HEK293 (cell line): ENCODE data around the gene STX4.

ENCODE experiments used
- CTCF ChIA-PET: fragments of 350-600 bp; formaldehyde crosslinking; extraction: SDS; loops from one replicate; lab custom pipeline; 2021; ENCODE audit warnings: antibody characterized with exemption; lab: Yijun Ruan, JAX
- POLR2A ChIA-PET: fragments of 300-600 bp; formaldehyde crosslinking; extraction: SDS; loops from one replicate; lab custom pipeline; 2020; ENCODE audit warnings: antibody characterized with exemption, inconsistent platforms; lab: Yijun Ruan, JAX
- H3K27ac ChIP-seq: fragments of 200-500 bp; sonication (Bioruptor generic); 2 replicates; pipeline ENCODE4 v1.5.1; 2014; ENCODE audit warnings: low read depth, low read length, control low read depth, inconsistent platforms; ENCODE audit errors: extremely low read depth
- H3K36me3 ChIP-seq, 2 experiments: fragments of 200-500 bp in 1 of 2; sonication (Bioruptor generic) in 1 of 2; 1 replicate in 1 of 2; 2 replicates in 1 of 2; pipeline ENCODE4 v1.5.1; 2014 to 2017; ENCODE audit warnings: inconsistent platforms in 2 of 2, low read length in 2 of 2; ENCODE audit not compliant: control insufficient read depth in 2 of 2, insufficient read depth in 1 of 2
- H3K4me1 ChIP-seq: fragments of 200-500 bp; sonication (Bioruptor generic); 2 replicates; pipeline ENCODE4 v1.5.1; 2014; ENCODE audit warnings: mild to moderate bottlenecking, low read length, inconsistent platforms; ENCODE audit not compliant: control insufficient read depth, insufficient read depth
- H3K4me3 ChIP-seq: 2 replicates; pipeline ENCODE4 v1.5.1; 2011; ENCODE audit warnings: low read depth, mild to moderate bottlenecking, control low read depth, low read length, moderate library complexity
- H3K9me3 ChIP-seq: fragments of 200-500 bp; sonication (Bioruptor generic); 2 replicates; pipeline ENCODE4 v1.5.1; 2014; ENCODE audit warnings: low read depth, low read length, inconsistent platforms; ENCODE audit not compliant: control insufficient read depth, insufficient read depth
- KLF8 ChIP-seq: fragments of 450-650 bp; formaldehyde crosslinking; IDR thresholded peaks from 2 replicates; pipeline ENCODE4 v1.5.1; 2016; ENCODE audit warnings: missing biosample characterization, missing genetic modification characterization
- REST ChIP-seq: fragments of 450-650 bp; formaldehyde crosslinking; IDR thresholded peaks from 2 replicates; pipeline ENCODE4 v1.5.1; 2016; ENCODE audit warnings: missing biosample characterization, missing genetic modification characterization
- SCRT1 ChIP-seq: fragments of 450-650 bp; formaldehyde crosslinking; IDR thresholded peaks from 2 replicates; pipeline ENCODE4 v1.5.1; 2016; ENCODE audit warnings: missing biosample characterization, missing genetic modification characterization, borderline replicate concordance
- SCRT2 ChIP-seq: fragments of 450-650 bp; formaldehyde crosslinking; IDR thresholded peaks from 2 replicates; pipeline ENCODE4 v1.5.1; 2016; ENCODE audit warnings: missing biosample characterization, missing genetic modification characterization
- ZBTB20 ChIP-seq: fragments of 450-650 bp; formaldehyde crosslinking; IDR thresholded peaks from 2 replicates; pipeline ENCODE4 v1.5.1; 2016; ENCODE audit warnings: missing biosample characterization, missing genetic modification characterization
- ZBTB44 ChIP-seq: fragments of 450-650 bp; IDR thresholded peaks from 2 replicates; pipeline ENCODE4 v1.5.1; 2018; ENCODE audit warnings: missing biosample characterization, mild to moderate bottlenecking, missing genetic modification characterization
- ZBTB48 ChIP-seq: fragments of 450-650 bp; formaldehyde crosslinking; IDR thresholded peaks from 2 replicates; pipeline ENCODE4 v1.5.1; 2016; ENCODE audit warnings: missing biosample characterization, missing genetic modification characterization
- ZNF341 ChIP-seq: fragments of 450-650 bp; formaldehyde crosslinking; IDR thresholded peaks from 2 replicates; pipeline ENCODE4; 2016; ENCODE audit warnings: low read depth, missing biosample characterization, missing genetic modification characterization
- ZNF354C ChIP-seq: fragments of 450-650 bp; formaldehyde crosslinking; IDR thresholded peaks from 2 replicates; pipeline ENCODE4 v1.5.1; 2016; ENCODE audit warnings: missing biosample characterization, missing genetic modification characterization, low read depth, borderline replicate concordance
- ZNF37A ChIP-seq: fragments of 450-650 bp; IDR thresholded peaks from 2 replicates; pipeline ENCODE4 v1.5.1; 2018; ENCODE audit warnings: missing biosample characterization, missing genetic modification characterization
- ZNF560 ChIP-seq: fragments of 450-650 bp; formaldehyde crosslinking; IDR thresholded peaks from 2 replicates; pipeline ENCODE4 v1.5.1; 2017; ENCODE audit warnings: missing biosample characterization, missing genetic modification characterization, borderline replicate concordance
- ZNF626 ChIP-seq: fragments of 450-650 bp; sonication (Bioruptor Pico); formaldehyde crosslinking; IDR thresholded peaks from 2 replicates; pipeline ENCODE4 v1.5.1; 2018; ENCODE audit warnings: missing biosample characterization, missing genetic modification characterization, inconsistent platforms
- ZSCAN30 ChIP-seq: fragments of 450-650 bp; IDR thresholded peaks from 2 replicates; pipeline ENCODE4 v1.5.1; 2018; ENCODE audit warnings: missing biosample characterization, mild to moderate bottlenecking, missing genetic modification characterization, moderate library complexity
- TF ChIP-seq, protein P1 (sequence below): fragments of 450-650 bp; formaldehyde crosslinking; IDR thresholded peaks from 2 replicates; pipeline ENCODE4; 2016; ENCODE audit warnings: missing biosample characterization, missing genetic modification characterization

The STX4 gene

DNA sequence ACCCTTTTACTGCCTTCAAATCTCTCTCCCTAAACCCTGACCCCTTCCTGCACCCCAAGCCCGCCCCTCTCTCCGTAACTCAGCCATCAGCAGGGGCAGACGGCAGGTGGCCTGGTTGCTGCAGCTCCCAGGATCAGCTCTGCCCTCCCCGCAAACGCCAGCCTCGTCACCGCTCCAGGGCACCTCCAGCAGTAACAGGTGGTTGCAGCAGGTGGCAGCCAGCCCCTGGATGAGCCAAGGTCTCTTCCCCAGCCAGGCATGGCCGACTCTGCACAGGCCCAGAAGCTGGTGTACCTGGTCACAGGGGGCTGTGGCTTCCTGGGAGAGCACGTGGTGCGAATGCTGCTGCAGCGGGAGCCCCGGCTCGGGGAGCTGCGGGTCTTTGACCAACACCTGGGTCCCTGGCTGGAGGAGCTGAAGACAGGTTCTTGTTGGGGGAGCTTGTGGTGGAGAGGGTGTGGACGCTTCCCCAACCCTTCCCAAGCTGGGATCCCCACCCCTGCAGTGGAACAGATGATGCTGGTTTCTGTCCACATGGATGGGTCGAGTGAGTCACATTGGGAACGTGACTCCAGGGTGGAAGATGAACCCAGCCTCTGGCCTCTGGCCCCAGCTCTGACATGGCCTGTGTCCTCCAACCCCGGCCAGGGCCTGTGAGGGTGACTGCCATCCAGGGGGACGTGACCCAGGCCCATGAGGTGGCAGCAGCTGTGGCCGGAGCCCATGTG lies 47.8 kb upstream of the STX4 start:
- Histone ChIP-seq H3K36me3 (peaks cover 0 to 66% of the 10 kb centered on the region in 2 experiments; a peak in 2 of 3 replicates), H3K9me3 (no peaks in the 10 kb centered on the region), H3K4me1 (no peaks in the 10 kb centered on the region), H3K27ac (no peak overlapping the region), H3K4me3 (no peak overlapping the region)
- TF ChIP-seq ZNF37A (no peak), SCRT2 (tag by site-specific recombination) (peak; percentile 100), ZBTB20 (no peak), REST (tag by site-specific recombination) (no peak), ZBTB48 (peak; percentile 57), SCRT1 (tag by site-specific recombination) (peak; percentile 100), ZNF341 (peak; percentile 33)
- ChIA-PET CTCF (interaction anchor here (0.6 to 4.2 kb wide), 49 partner anchors 9 to 1182 kb away, joined by 3 to 25 read pairs (median 4); partner anchors contain the start of genes ARMC5, KAT8, MVP and ZNF646), POLR2A (interaction anchor here (0.9 to 2.9 kb wide), 8 partner anchors 12 to 195 kb away, joined by 3 to 13 read pairs (median 4); partner anchors contain the start of genes FUS, ZNF646 and ZNF668)

- POLR2A ChIA-PET = interaction anchor here (1.3 kb wide), 1 partner anchor 11 kb away, joined by 5 read pairs; no protein-coding TSS in a partner anchor
- no peak overlapping the region for H3K27ac ChIP-seq
- H3K4me1 ChIP-seq = no peaks in the 10 kb centered on the region
- CTCF ChIA-PET = interaction anchor here (0.6 to 3.1 kb wide), 27 partner anchors 8 to 1183 kb away, joined by 3 to 23 read pairs (median 4); partner anchors contain the start of genes ZNF646, ZNF668 and ZNF843
- no peaks in the 10 kb centered on the region for H3K9me3 ChIP-seq
- no peak overlapping the region for H3K4me3 ChIP-seq
- no peak for TF ChIP-seq KLF8 (tag by site-specific recombination)
- TF ChIP-seq ZNF560 (tag by site-specific recombination) = no peak
- TF ChIP-seq ZNF354C (tag by site-specific recombination) = no peak
- TF ChIP-seq, protein P1, sequence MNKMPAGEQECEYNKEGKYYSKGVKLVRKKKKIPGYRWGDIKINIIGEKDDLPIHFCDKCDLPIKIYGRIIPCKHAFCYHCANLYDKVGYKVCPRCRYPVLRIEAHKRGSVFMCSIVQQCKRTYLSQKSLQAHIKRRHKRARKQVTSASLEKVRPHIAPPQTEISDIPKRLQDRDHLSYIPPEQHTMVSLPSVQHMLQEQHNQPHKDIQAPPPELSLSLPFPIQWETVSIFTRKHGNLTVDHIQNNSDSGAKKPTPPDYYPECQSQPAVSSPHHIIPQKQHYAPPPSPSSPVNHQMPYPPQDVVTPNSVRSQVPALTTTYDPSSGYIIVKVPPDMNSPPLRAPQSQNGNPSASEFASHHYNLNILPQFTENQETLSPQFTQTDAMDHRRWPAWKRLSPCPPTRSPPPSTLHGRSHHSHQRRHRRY (tag by site-specific recombination) = no peak
- no peak for TF ChIP-seq ZBTB44 (tag by site-specific recombination)
- no peak for TF ChIP-seq ZSCAN30 (tag by site-specific recombination)
- TF ChIP-seq ZNF626 (tag by site-specific recombination) = no peak
- H3K36me3 ChIP-seq = peaks cover 0 to 58% of the 10 kb centered on the region in 2 experiments; a peak in 2 of 3 replicates
Observed at GRCh38 chr16:30986129-30986991, 47.0 kb upstream of the STX4 start.
